Mucosa of rectum (tissue), 2 donors: Measurements from ENCODE around the gene CTCF.

Experiments
- H3K27ac ChIP-seq, 2 donors: one replicate each; pipeline ENCODE4 v1.7.0; 2013; ENCODE audit warnings: inconsistent platforms in 2 of 2, low read depth in 2 of 2, low read length in 2 of 2
- H3K27me3 ChIP-seq, 2 donors: one replicate each; pipeline ENCODE4 v1.7.0; 2013; ENCODE audit warnings: low read length in 2 of 2; ENCODE audit not compliant: control insufficient read depth in 2 of 2, insufficient read depth in 2 of 2
- H3K36me3 ChIP-seq, 2 donors: one replicate each; pipeline ENCODE4 v1.7.0; 2013; ENCODE audit warnings: low read length in 2 of 2; ENCODE audit not compliant: control insufficient read depth in 2 of 2, insufficient read depth in 2 of 2
- H3K4me1 ChIP-seq, 2 donors: one replicate each; pipeline ENCODE4 v1.7.0; 2013; ENCODE audit warnings: low read length in 2 of 2, mild to moderate bottlenecking in 1 of 2; ENCODE audit not compliant: control insufficient read depth in 2 of 2, insufficient read depth in 2 of 2
- H3K4me3 ChIP-seq, 2 donors: one replicate each; pipeline ENCODE4 v1.7.0; 2013; ENCODE audit warnings: low read length in 2 of 2
- H3K9ac ChIP-seq, 2 donors: one replicate each; pipeline ENCODE4 v1.7.0; 2013; ENCODE audit warnings: low read length in 2 of 2, low read depth in 1 of 2, mild to moderate bottlenecking in 1 of 2
- H3K9me3 ChIP-seq, 2 donors: one replicate each; pipeline ENCODE4 v1.7.0; 2013; ENCODE audit warnings: low read length in 2 of 2; ENCODE audit not compliant: control insufficient read depth in 2 of 2
- donor health status: healthy.
- donor health status: Normal muscosa, but diverticular disease.

The CTCF gene

DNA sequence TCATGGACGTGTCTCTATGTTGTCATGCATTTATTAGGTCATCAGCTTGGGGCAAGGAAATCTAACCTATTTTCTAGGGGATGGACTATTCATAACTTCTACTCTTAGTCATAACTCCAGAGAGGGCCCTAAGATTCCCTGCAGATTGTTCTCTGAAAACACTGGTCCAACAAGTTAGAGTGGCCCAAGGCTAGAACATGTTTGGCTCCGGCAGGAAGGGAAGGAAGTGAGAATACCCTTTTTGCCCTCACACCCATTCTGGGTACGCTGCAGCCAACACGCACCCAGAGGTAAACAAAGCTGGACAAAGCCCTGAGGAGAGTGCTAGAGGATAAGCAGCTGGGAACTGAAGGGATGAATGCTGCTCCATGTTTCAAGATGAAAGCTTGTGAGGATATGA lies 114.2 kb downstream of the CTCF start:
- Histone ChIP-seq H3K9ac (no peak overlapping the region), H3K27ac (no peak overlapping the region), H3K9me3 (no peaks in the 10 kb centered on the region), H3K4me1 (peaks cover 33 to 52% of the 10 kb centered on the region in 2 donors), H3K4me3 (no peak overlapping the region), H3K36me3 (peaks cover 0 to 8% of the 10 kb centered on the region in 2 donors), H3K27me3 (no peaks in the 10 kb centered on the region)

DNA sequence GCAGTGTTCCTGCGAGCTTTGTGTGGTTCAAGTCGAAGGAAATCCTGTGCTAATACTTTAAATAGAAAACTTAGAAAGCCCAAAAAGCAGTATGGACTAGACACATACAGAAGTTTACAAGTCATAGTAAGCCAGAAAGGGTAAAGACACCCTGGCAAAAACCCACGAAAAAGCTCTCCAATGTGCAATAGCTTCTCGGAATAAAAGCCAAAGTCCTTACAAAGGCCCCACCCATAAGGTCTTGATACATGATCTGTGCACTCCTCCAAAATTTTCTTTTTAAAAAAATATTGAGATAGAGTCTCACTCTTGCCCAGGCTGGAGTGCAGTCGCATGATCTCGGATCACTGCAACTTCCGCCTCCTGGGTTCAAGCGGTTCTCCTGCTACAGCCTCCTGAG lies 114.6 kb downstream of the CTCF start:
- no peak overlapping the region for H3K27ac ChIP-seq
- no peak overlapping the region for H3K9ac ChIP-seq
- H3K9me3 ChIP-seq: no peaks in the 10 kb centered on the region
- no peak overlapping the region for H3K4me3 ChIP-seq
- no peaks in the 10 kb centered on the region for H3K27me3 ChIP-seq
- H3K4me1 ChIP-seq: peaks cover 33 to 52% of the 10 kb centered on the region in 2 donors
- H3K36me3 ChIP-seq: peaks cover 0 to 8% of the 10 kb centered on the region in 2 donors

DNA sequence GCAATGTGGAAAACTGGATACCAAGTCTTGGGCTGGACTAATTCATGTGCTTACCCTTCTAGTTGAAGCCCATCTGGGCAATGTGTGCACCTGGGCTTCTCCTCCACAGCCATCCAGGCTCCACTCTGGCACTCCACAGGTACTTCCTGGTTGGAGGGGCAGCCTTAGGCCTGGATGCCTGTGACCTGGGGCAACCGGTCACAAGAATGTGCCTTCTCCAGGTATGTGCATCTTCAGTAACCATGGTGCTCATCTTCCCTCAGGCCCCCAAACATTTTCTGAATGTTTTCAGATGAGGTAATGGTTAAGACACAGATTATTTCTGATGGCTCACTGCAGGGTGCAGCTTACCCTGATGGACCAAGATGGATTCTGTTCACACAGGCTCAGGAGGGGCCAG lies 115.4 kb downstream of the CTCF start:
- Histone ChIP-seq H3K36me3 (peaks cover 0 to 8% of the 10 kb centered on the region in 2 donors), H3K4me1 (peaks cover 30 to 52% of the 10 kb centered on the region in 2 donors), H3K9me3 (no peaks in the 10 kb centered on the region), H3K27me3 (no peaks in the 10 kb centered on the region), H3K4me3 (no peak overlapping the region), H3K27ac (peak overlapping the region; percentile 38 to 55), H3K9ac (no peak overlapping the region)

DNA sequence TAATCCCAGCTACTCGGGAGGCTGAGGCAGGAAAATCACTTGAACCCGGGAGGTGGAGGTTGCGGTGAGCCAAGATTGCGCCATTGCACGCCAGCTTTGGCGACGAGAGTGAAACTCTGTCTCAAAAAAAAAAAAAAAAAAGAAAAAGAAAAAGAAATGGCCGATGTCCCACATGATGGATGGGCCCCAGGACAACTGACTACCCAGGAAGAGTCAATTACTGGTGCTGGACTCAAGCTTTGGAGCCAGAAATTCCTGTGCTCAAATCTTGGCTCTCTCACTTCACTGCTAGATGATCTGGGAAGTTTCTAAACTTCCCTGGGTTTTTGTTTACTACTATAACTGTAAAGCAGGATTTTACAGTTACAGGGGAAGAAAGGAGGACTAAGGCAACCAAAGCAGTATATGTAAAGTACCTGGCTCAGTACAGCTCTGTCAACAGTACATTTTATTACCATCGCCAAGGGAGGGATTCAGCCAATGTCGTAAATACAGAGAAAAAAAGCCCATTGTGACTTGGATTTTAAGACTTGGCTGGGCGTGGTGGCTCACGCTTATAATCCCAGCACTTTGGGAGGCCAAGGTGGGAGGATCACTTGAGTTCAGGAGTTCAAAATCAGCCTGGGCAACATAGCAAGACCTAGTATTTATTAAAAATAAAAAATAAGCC lies 116.2 kb downstream of the CTCF start:
- Histone ChIP-seq H3K9me3 (no peaks in the 10 kb centered on the region), H3K27me3 (no peaks in the 10 kb centered on the region), H3K4me1 (peaks cover 23 to 47% of the 10 kb centered on the region in 2 donors), H3K4me3 (no peak overlapping the region), H3K27ac (peak overlapping the region; percentile 38 to 66), H3K36me3 (peaks cover 0 to 12% of the 10 kb centered on the region in 2 donors), H3K9ac (no peak overlapping the region)

DNA sequence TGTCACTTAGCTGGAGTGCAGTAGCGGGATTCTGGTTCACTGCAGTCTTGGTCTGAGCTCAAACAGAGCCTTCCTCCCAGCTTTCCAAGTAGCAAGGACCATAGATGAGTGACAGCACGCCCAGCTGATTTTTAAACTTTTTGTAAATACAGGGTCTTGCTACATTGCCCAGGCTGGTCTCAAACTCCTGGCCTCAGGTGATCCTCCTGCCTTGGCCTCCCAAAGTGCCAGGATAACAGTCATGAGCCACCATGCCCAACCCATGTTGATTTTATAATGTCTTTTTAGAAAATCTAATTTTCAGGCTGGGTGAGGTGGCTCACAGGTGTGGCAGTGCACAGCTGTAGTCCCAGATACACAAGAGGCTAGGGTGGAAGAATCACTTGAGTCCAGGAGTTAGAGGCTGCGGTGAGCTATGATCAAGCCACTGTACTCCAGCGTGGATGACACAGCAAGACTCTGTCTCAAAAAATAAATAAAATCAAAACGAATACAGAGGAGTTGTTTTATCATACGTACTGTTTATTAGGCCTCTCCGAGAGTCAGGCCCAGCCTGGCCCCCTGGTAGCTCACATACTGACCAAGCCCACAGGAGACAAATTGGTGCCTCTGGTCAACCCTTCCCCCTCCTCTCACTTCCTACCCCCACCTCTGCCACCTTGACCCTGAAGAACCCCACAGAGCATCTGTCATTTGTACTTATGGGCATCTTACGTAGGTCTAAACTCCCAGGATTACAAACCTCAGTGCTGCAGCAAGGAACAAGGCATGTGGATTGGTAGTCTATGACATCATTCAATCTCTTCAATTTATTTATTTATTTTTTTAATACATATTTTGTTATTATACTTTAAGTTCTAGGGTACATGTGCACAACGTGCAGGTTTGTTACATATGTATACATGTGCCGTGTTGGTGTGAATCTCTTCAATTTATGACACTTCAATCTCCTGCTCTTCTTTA lies 117.9 kb downstream of the CTCF start:
- H3K4me1 ChIP-seq: peaks cover 15 to 36% of the 10 kb centered on the region in 2 donors
- no peak overlapping the region for H3K27ac ChIP-seq
- H3K9me3 ChIP-seq: no peaks in the 10 kb centered on the region
- peak overlapping the region in 1 of 2 donors; percentile 6 for H3K9ac ChIP-seq
- H3K27me3 ChIP-seq: no peaks in the 10 kb centered on the region
- H3K36me3 ChIP-seq: peaks cover 8 to 18% of the 10 kb centered on the region in 2 donors
- no peak overlapping the region for H3K4me3 ChIP-seq

DNA sequence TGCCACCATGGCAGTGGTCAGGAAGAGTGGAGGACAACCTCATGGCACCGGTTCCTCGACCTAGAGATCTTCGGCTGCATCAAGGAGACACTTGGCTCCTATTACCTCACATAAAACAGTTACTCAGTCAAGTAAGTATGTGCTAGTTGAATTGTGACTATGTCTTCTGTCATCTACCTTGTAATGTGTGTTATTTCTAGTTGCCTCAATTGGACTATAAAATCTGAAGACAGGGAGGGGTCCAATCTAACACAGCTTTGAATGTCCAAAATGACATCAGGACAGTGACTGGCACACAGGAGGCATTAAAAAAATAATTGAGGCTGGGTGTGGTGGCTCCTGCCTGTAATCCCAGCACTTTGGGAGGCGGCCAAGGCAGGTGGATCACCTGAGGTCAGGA lies 121.4 kb downstream of the CTCF start:
- H3K9ac ChIP-seq: no peak overlapping the region
- H3K9me3 ChIP-seq: no peaks in the 10 kb centered on the region
- H3K4me1 ChIP-seq: peaks cover 4 to 15% of the 10 kb centered on the region in 2 donors
- H3K27ac ChIP-seq: no peak overlapping the region
- H3K4me3 ChIP-seq: no peak overlapping the region
- no peaks in the 10 kb centered on the region for H3K27me3 ChIP-seq
- peaks cover 12 to 19% of the 10 kb centered on the region in 2 donors for H3K36me3 ChIP-seq

DNA sequence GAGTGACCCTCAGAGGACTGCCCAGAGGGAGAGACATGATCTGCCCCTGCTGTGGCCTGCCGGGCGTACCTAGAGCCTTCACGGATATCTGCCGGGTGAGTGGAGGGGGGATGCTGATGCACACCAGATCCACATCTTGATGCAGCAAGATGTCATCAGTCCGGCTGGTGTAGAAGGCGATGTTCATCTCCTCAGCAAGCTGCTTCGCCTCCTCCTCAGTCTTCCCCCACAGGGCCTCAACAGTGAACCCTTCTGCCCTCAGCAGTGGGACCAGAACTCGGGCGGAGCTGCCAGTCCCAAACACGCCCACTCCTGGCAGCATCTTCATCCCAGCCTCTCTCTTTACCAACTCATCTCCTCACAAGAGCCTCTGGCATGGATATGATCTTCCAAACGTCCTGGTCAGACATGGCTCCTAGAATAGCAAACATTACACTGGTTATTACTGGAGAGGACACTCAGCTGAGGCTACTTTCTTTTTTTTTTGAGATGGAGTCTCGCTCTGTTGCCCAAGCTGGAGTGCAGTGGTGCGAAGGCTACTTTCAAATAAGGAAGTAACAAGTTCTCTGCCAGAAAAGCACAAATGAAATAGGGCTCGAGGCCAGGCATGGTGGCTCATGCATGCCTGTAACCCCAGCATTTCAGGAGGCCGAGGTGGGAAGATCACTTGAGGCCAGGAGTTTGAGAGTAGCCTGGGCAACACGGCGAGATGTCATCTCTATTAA lies 123.2 kb downstream of the CTCF start:
- peaks cover 4 to 11% of the 10 kb centered on the region in 2 donors for H3K4me1 ChIP-seq
- no peak overlapping the region for H3K4me3 ChIP-seq
- H3K9ac ChIP-seq: no peak overlapping the region
- H3K27me3 ChIP-seq: no peaks in the 10 kb centered on the region
- peak overlapping the region in 1 of 2 donors; percentile 32 for H3K27ac ChIP-seq
- peaks cover 12 to 16% of the 10 kb centered on the region in 2 donors for H3K36me3 ChIP-seq
- H3K9me3 ChIP-seq: no peaks in the 10 kb centered on the region
